UCSD-AML1 (cell line): ENCODE data around the gene TTC39B.

ENCODE experiments used
- DNase-seq: peaks from one replicate; lab custom pipeline; 2025; ENCODE audit not compliant: unreplicated experiment; lab: John Stamatoyannopoulos, UW

The TTC39B gene

GRCh38 chr9:15180124-15180523 lies 126.9 kb downstream of the TTC39B start:
- DNase-seq = no peak

DNA sequence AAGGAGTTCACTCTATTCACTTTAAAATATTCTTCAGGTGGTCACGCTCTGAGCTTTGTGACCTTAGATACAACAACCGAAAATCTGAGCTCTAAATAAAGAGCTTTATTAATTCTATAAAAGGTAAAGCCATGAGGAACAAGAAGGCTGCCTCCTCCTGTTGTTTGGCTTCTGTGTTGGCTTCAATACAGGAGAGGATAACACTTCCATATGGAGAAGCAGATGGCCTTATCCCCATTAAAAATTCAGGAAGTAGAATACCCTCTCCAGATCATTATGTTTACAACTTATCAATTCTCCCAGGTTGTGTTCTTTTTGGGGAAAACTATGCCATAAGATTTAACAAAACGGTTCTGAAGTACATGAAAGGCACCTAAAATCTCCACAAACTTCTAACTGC lies 128.4 kb downstream of the TTC39B start:
- no peak for DNase-seq

GRCh38 chr9:15176836-15177235 lies 130.2 kb downstream of the TTC39B start:
- no peak for DNase-seq

GRCh38 chr9:15163931-15164330 lies 143.1 kb downstream of the TTC39B start:
- DNase-seq = no peak

DNA sequence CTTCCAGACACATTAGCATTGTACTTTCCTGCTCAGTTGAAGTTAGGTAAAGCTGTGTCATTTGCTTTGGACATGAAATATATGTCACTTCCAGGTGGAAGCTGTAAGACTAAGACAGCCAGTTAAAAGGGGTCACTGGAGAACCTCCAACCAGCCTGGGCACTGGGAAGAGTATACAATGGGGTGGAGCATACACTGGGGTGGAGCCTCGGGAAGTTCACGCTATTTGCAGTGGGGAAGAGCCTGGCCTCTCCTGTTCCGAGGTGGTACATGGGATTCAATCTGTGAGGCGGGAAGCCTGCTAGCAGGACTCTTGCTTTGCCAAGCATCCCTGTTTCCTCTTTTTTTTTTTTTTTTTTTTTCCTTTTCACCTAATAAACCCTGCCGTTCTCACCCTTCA lies 145.3 kb downstream of the TTC39B start:
- no peak for DNase-seq

DNA sequence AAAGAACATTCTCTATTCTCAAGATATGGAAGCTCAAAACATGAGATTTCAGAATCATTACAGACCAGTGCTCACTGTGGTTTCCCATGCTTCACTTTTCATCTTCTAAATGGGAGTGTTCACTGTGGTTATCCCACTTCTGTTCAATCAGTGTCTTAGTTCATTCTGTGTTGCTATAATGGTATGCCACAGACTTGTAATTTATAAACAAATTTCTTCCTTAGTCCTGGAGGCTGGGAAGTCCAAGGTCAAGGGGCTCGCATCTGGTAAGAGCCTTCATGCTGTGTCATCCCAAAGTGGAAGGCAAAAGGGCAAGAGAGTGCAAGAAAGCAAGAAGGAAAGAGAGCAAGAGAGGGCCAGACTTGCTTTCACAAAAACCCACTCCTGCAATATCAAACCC lies 146.3 kb downstream of the TTC39B start:
- DNase-seq = no peak

- DNase-seq = no peak
These were observed 149.0 kb downstream of the TTC39B start for GRCh38 chr9:15158064-15158463.

GRCh38 chr9:15157381-15157780 lies 149.6 kb downstream of the TTC39B start:
- no peak for DNase-seq

DNA sequence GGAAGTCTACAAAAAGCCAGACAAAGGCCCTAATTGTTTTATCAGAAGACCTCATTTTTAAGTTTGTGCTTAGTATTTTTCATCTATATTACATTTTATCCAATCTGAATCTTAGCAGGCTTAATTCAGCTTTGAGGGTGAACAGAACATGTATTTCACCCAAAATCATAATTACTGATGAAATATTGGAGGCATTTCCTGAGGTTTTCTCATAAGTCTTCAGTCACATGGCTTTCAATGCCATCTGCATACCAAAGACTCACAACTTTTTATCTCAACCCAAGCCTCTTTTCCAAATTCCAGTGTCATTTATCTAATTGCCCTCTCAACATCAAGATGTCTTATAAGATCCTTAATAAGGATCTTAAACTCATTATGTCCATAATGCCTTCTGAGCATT lies 150.8 kb downstream of the TTC39B start:
- no peak for DNase-seq

- DNase-seq = no peak
These were observed 151.2 kb downstream of the TTC39B start for GRCh38 chr9:15155826-15156225.

DNA sequence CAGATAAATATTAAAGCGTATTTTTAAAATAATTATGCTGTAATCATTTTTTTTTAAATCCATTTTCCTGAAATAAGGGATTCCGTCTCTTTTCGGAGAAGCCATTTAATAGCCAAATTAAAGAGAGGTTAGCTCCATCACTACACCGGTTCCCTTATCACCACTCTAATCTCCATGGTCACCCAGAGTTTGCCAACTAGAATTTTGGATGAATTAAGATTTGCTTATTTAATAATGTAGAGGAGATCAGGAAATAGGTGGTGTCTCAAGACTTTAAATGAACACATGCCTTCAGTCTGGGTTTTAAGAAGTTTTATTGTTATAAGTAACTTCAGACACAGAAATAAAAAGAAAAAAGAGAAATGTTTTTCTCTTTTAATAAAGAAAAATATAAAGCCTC lies 151.7 kb downstream of the TTC39B start:
- no peak for DNase-seq

GRCh38 chr9:15154677-15155076 lies 152.3 kb downstream of the TTC39B start:
- no peak for DNase-seq

DNA sequence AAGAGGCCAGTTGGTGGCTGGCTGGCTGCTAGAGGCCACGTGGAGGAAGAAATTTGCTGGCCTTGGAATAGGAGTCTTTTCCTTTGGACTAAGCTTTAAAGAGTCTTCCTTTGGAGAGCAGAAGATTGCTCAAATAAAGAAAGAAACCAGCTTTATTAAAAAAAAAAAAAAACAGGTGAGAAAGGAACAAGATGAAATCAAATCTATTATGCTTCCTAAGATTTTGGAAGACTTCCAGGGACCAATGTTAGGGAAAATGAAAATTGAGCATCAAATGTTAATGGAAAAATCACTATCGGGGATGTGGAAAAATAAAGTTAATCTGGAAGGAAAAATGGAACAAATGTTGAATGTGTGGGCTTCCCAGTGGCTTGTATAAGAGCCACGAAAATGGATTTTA lies 153.1 kb downstream of the TTC39B start:
- DNase-seq = no peak

DNA sequence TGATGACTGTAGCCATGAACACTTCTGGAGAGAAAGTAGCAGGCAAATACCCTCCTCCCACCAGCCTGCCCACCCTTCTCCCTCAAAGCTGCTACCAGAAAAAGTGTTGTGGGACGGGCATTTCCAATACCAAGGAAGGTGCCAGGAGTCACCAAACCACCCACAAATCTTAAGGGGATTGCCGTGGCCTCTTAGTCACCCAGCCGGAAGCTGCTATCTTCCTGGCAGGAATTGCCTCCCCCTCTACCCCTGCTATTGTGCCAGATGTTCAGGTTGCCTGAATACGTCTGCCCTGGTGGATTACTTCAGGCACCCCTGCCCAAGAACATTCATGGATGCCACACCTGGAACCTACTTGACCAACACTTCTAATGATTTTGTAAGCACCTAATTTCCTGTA lies 156.1 kb downstream of the TTC39B start:
- peak; percentile 32 for DNase-seq

- DNase-seq = no peak
These were observed 157.6 kb downstream of the TTC39B start for GRCh38 chr9:15149450-15149849.

- DNase-seq = no peak
These were observed 160.7 kb downstream of the TTC39B start for GRCh38 chr9:15146268-15146700.

DNA sequence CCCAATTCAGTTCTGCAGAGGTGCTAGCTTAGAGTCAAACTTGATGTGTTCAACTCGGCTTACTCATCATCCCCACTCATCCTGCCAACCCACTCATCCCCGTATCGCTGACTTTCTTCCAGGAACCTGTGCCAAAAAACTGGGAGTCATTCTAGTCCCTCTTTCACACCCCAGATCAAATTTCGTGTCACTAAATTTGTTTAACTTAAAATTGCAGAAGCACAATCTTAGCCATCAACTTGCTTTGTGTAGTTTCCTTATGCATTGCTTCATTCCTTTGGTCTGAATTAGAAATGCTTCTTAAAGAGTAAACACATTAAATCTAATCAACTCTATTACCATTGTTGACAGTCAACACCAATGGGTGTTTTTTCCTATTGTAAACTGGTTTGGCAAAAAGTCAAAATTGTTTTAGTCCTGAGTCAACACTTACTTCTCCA lies 162.4 kb downstream of the TTC39B start:
- no peak for DNase-seq

DNA sequence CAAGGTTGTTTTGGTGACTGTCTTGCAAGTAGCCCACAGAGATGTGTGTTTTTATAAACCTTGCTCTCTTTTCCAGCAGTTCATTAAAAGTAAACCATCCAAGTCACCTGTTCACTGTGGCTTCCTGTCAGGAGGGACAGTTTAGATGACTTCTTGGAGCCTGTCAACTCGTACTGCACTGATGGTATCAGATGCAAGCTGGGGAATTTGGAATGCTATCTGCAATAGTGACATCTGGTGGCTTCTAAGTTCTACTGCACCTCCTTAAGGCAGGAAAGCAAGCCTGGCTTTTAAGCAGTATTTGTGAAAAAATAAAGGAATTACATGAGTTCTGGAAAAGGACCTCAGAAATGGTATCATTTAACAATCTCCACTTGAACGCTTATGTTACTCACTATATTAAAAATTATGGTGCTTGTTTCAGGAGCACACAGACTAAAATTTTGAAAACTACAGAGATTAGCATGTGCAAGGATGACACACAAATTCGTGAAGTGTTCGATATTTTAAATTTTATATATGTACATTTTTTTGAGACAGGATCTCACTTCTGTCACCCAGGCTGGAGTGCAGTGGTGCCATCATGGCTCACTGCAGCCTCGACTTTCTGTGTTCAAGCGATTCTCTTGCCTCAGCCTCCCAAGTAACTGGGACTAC lies 164.0 kb downstream of the TTC39B start:
- DNase-seq = peak; percentile 7

DNA sequence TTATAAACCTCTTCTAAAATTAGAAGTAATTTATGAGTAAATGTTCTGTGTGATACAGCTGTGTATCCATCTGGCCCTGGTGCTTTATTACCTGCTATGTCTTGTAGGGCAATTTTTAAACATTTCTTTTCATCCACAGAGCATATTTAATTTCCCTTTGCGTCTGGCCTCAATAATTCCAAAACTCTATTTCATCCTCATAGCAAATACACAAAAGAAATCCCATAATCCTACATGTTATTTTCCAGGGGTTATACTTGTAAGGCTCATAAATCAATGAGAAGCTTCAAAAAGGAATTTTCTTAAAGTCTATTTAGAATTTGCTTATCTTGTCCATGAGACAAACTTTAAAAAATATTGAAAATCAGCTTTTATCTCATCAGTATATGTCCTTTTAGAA lies 167.0 kb downstream of the TTC39B start:
- DNase-seq = no peak

- peak; percentile 7 for DNase-seq
These were observed 167.5 kb downstream of the TTC39B start for GRCh38 chr9:15139469-15139868.

GRCh38 chr9:15138357-15138686 lies 168.7 kb downstream of the TTC39B start:
- DNase-seq = no peak

DNA sequence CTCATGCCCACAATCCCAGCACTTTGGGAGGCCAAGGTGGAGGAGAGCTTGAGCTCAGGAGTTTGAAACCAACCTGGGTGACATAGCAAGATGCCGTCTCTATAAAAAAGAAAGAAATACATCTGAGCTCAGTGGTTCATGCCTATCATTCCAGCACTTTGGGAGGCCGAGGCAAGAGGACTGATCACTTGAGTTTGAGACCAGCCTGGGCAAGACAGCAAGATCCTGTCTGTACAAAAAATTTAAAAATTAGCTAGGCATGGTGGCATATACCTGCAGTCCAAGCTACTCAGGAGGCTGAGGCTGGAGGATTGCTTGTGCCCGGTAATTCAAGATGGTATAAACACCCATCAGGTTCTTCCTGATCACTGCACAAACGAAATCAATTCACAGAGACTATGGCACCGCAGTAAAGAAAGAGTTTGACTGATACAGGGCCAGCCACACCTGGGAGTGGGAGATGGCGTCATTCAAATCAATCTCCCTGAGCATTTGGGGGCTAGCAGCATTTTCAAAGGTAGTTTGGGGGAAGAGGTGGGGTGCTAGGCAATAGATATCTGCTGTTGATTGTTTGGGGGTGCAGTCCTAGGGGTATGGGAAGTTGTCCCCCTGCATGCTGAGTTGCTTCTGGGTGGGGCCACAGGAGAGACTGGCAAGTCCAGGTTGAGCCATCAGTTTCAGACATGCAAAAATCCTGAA lies 169.2 kb downstream of the TTC39B start:
- DNase-seq = no peak

DNA sequence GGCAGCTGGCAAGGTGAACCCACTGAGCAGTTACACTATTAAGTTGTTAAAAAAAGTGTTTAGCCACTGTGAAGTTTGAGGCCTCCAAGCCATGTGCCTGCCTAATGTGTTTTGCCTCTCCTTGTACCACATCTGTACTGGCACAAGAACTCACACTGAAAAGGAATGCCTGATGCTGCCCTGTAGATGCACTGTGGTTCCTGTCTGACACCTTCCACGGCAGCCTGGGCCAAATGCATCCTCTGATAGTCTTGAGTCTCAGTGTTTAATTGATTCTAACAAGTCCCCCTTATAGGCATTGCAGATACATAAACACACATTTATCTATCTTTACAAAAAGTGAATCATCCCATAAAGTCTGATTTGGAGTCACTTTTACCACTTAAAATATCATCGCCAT lies 169.9 kb downstream of the TTC39B start:
- DNase-seq = no peak
